Stimulated activated CD8-positive, alpha-beta memory T cell treated with anti-CD3 and anti-CD28 coated beads, Interleukin-12 subunit alpha, Interleukin-12 subunit beta, amount 100 ng/mL, for 4 hours (primary cell): ENCODE measurements around the gene SLC30A3.
A peak's percentile ranks its signal among the peaks of the same experiment; 100 is the strongest.
"Not testable (repeated sequence)": the region's sequence is repeated elsewhere in the genome, so short reads cannot be mapped to it uniquely, and the experiment has no call there.

Experiments used
- DNase-seq: peaks from one replicate; pipeline ENCODE4 v3.0.0-alpha.2; 2020; ENCODE audit warnings: low read depth

The SLC30A3 gene

GRCh38 chr2:27284996-27285395, 22.1 kb upstream of the SLC30A3 start:
- DNase-seq: no peak

GRCh38 chr2:27282892-27283291, 20.0 kb upstream of the SLC30A3 start:
- DNase-seq: no peak

- no peak for DNase-seq
Observed at GRCh38 chr2:27281855-27282559, 19.2 kb upstream of the SLC30A3 start, which contains the start of gene TRIM54. Gene TRIM54, plus strand, starts transcription at chr2:27282429. Its CDS starts 303 bp downstream, at chr2:27282732.

GRCh38 chr2:27281442-27281841, 18.6 kb upstream of the SLC30A3 start:
- DNase-seq: no peak

GRCh38 chr2:27280826-27281225, 18.0 kb upstream of the SLC30A3 start:
- no peak for DNase-seq

- no peak for DNase-seq
Observed at GRCh38 chr2:27278010-27278409, 15.2 kb upstream of the SLC30A3 start.

GRCh38 chr2:27275211-27276150, 12.6 kb upstream of the SLC30A3 start, which contains the start of gene DNAJC5G:
Gene DNAJC5G, plus strand, starts transcription at chr2:27275433. Its CDS starts 1,296 bp downstream, at chr2:27276729.
- DNase-seq: no peak

DNA sequence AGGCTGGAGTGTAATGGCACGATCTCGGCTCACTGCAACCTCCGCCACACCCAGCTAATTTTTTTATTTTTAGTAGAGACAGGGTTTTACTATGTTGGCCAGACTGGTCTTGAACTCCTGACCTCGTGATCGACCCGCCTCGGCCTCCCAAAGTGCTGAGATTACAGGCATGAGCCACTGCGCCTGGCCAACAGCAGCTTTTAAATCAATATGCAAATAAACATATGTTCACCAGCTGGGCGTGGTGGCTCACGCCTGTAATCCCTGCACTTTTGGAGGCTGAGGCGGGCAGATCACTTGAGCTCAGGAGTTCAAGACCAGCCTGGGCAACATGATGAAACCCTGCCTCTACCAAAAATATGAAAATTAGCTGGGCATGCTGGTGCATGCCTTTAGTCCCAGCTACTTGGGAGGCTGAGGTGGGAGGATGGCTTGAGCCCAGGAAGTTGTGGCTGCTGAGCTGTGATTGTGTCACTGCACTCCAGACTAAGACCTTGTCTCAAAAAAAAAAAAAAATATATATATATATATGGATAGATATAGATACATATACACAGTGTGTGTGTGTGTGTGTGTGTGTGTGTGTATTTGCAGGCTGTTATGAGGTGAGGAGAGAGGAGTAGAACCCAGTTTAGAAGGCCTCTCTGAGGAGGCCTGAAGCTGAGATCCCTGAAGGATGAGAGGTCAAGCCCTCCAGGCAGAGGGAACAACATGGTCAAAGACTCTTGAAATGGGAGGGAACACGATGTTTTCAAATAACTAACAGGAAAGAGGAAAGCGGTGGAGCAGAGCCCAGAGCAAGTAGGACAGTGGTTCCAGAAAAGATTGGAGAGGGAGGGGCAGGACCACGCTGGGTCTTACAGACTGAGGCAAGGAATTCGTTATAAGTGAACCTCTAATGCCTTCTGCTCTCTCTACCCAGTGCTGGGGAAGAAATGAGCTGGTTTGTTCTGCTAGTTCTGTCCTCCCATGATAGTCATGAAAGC, 10.0 kb upstream of the SLC30A3 start:
- not testable (repeated sequence) for DNase-seq

DNA sequence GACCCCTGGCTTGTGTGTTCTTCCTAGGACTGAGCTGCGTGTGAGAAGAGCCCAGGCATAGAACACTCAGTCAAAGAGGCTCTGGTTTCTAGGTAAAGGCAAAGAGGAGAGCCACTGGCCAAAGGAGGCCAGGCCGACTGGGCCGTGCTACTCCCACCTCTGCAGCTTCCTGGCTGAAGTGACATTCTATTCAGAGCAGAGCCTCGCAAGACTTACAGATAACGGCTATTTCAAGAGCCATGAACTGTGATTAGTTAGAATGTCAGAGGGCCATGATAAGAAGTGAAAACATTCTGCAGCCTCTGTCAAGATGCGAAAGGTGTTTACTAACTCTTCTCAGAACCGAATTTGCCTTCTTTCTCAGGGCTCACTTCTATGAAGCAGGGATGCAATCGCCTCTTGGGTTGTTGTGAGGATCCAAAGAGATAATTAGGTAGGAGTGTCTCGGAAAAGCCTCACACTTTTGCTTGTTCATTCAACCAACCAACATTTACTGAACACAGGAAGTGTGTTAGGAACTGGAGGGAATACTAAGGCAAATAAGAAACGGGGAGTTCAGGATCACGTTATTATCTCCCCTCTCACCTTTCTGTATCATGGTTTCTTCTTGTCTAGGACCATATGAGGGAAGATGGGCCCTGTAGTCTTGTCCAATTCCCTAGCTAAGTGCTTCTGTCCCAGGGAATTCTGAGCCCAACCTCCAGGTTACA, 8.9 kb upstream of the SLC30A3 start:
- no peak for DNase-seq

- no peak for DNase-seq
Observed at GRCh38 chr2:27270670-27271069, 7.8 kb upstream of the SLC30A3 start.

DNA sequence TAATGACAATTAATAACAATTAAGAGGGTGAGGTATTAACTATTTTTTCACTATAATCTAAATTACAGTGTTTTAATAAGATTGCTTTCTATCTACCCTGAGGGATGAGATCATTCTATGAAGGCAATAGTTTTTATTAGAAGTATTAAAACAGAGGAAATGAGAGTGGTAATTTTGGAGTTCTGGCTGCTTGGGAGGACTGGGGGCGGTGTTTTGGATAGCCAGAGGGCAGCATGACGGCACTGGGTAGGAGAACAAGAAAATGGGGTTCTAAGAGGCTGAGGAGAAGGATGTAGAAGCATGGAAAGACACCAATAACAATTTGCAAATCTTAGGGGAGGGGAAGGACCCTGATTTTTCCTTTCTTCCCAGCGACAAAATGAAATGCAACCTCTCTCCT, 7.3 kb upstream of the SLC30A3 start:
- DNase-seq: no peak

- DNase-seq: not testable (repeated sequence)
Observed at GRCh38 chr2:27268296-27268695, 5.4 kb upstream of the SLC30A3 start.

GRCh38 chr2:27265536-27265870, 2.7 kb upstream of the SLC30A3 start:
- DNase-seq: no peak

- peak; percentile 37 for DNase-seq
Observed at GRCh38 chr2:27264753-27265535, 2.1 kb upstream of the SLC30A3 start.

DNA sequence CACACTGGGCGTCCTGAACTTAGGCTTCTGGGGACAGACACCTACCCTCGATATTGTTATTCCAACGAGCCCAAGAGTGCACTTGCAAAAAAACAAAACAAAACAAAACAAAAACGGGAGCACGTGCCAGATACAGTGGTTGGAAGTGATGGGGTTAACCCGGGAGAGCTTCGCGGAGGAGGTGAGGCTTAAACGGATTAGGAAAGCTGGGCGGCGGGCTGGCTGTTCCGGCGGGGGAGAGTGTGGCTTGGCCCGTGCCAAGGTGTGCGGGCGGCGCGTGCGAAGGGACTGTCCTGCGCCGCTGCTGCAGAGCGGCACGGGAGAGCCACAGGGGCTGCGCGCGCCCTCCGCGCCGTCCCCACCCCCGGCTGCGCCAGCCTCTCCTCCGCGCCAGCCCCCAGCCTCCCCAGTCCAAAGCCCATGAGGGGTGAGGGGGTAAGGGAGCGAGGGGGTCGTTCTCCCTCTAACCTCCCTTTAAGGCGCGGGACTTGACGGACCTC, 1.5 kb upstream of the SLC30A3 start:
- DNase-seq: no peak

DNA sequence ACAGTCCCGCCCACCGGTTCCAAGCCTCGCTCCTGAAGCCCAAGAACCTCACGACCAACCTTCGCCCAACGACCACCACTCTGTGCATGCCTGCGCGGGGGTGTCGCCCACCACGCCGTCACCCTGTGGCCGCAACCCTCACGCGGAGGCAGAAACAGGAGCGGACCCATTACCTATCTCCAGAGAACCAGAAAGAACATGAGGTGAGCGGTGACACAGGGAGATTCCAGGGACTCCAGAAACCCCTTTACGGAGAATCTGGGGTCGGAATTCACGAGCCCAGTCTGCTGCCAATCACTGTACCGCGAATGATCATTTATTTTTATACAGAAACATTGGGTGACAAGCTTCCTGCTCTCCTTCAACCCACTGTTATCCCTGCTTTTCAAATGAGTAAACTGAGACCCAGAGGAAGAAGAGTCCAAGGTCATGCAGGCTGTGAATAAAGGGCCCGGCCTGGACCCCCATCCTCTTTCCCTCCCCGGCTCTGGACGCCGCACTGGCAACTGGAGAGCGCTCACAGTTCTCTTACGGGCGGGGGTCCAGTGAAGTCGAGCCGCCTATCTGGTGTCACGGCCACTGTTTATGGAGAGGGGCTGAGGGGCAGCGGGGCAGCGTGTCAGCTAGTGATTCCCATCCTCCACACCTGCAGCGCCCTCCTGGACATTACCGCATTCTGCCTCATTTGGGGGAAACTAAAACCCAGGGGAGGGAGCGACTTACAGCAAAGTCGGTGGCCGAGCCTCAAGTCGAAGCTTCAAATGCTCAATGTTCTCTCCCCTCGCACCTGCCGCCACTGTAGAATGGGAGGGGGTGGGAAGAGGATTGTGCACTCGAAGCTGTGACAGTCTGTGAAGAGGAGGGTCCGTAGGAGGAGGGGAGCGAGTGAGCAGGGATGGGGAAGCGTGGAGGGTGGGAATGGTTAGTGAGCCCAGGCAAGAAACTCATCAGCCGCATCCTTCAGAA, 723 bp upstream of the SLC30A3 start:
- no peak for DNase-seq

- DNase-seq: no peak
Observed at GRCh38 chr2:27261926-27262298, 935 bp downstream of the SLC30A3 start.

GRCh38 chr2:27261241-27261925, 1.5 kb downstream of the SLC30A3 start:
- DNase-seq: no peak
